Measurements from ENCODE around the gene FIGNL2.

- TF ChIP-seq ZSCAN29 (IDR thresholded peaks at IDR 0.05): no peak
- TF ChIP-seq EP300 (IDR thresholded peaks at IDR 0.05; ENCODE audit: low read length): no peak
- no peak for TF ChIP-seq MCM3 (IDR thresholded peaks at IDR 0.05)
- no peak for TF ChIP-seq CTCF (IDR thresholded peaks at IDR 0.05 in 2 of 3, conservative IDR thresholded peaks at IDR 0.05 in 1 of 3; ENCODE audit: insufficient read depth in 2 of 3, low read depth in 1 of 3, low read length in 3 of 3)
- TF ChIP-seq STAT5B (CRISPR knock-in tag; IDR thresholded peaks at IDR 0.05): no peak
- TF ChIP-seq ZFX (CRISPR knock-in tag; IDR thresholded peaks at IDR 0.05): no peak
Observed at GRCh38 chr12:51879102-51879501, 30.6 kb upstream of the FIGNL2 start.

All from K562 (cell line).